ENCODE data around the gene ADGRV1. TPM values are rescaled to one million over a fixed set of nuclear protein-coding genes. Genes with fewer than 3 reads are reported as not detected.

Gene ADGRV1
- total and polyA plus RNA-seq, 12 donors, result 0.03 to 1.4 (median 0.44) TPM; not detected in 6

GRCh38 chr5:91136271-91136670, 577.7 kb downstream of the ADGRV1 start:
- Histone ChIP-seq H3K4me3 (no peak overlapping the region), H3K27ac (no peak overlapping the region), H3K36me3 (no peaks in the 10 kb centered on the region), H3K4me1 (peaks cover 0 to 18% (median 0%) of the 10 kb centered on the region in 9 donors), H3K27me3 (no peaks in the 10 kb centered on the region), H3K9me3 (no peaks in the 10 kb centered on the region)
- TF ChIP-seq CTCF (IDR thresholded peaks at IDR 0.05), result no peak
- intact Hi-C loops (cut with DNase I), result no loop called here
- WGBS, 2 donors, result 76 to 81% methylated on average over 1 of the region's 1 CpG
- DNase-seq, result no peak
- ATAC-seq, result no peak

GRCh38 chr5:91137647-91138046, 579.0 kb downstream of the ADGRV1 start:
- Histone ChIP-seq H3K9me3 (no peaks in the 10 kb centered on the region), H3K36me3 (no peaks in the 10 kb centered on the region), H3K4me3 (no peak overlapping the region), H3K27ac (no peak overlapping the region), H3K27me3 (no peaks in the 10 kb centered on the region), H3K4me1 (peaks cover 0 to 28% (median 4%) of the 10 kb centered on the region in 9 donors)
- no peak for ATAC-seq
- intact Hi-C loops (cut with DNase I), result no loop called here
- no peak for TF ChIP-seq CTCF (IDR thresholded peaks at IDR 0.05)
- WGBS, 2 donors, result 97 to 99% methylated on average over 3 of the region's 3 CpGs
- DNase-seq, result no peak

GRCh38 chr5:91139572-91140200, 581.1 kb downstream of the ADGRV1 start:
- peak overlapping the region in 5 of 10 donors; percentile 8 to 53 (median 33) for H3K27ac ChIP-seq
- ATAC-seq (peak in 6 of 8 donors; percentile 18 to 82 (median 70)), DNase-seq (no peak)
- no peak for TF ChIP-seq CTCF (IDR thresholded peaks at IDR 0.05)
- H3K4me1 ChIP-seq, result peaks cover 0 to 35% (median 9%) of the 10 kb centered on the region in 9 donors
- H3K27me3 ChIP-seq, result no peaks in the 10 kb centered on the region
- intact Hi-C loops (cut with DNase I), result no loop called here
- H3K36me3 ChIP-seq, result no peaks in the 10 kb centered on the region
- H3K9me3 ChIP-seq, result no peaks in the 10 kb centered on the region
- H3K4me3 ChIP-seq, result no peak overlapping the region

- WGBS, 2 donors, result 63 to 68% methylated on average over 2 of the region's 2 CpGs
- no peaks in the 10 kb centered on the region for H3K36me3 ChIP-seq
- H3K9me3 ChIP-seq, result no peaks in the 10 kb centered on the region
- H3K4me1 ChIP-seq, result peaks cover 0 to 45% (median 15%) of the 10 kb centered on the region in 9 donors
- DNase-seq (no peak), ATAC-seq (no peak)
- intact Hi-C loops (cut with DNase I), result no loop called here
- H3K27me3 ChIP-seq, result no peaks in the 10 kb centered on the region
- peak overlapping the region in 2 of 10 donors; percentile 33 to 53 for H3K27ac ChIP-seq
- H3K4me3 ChIP-seq, result no peak overlapping the region
- no peak for TF ChIP-seq CTCF (IDR thresholded peaks at IDR 0.05)
Measured at GRCh38 chr5:91140657-91141056, 582.1 kb downstream of the ADGRV1 start.

All from heart right ventricle (tissue), 16 donors.